Endothelial cell of umbilical vein (primary cell): ENCODE measurements around the gene SVOP.

ENCODE experiments used
- CTCF ChIP-seq, 2 donors: IDR thresholded peaks; 1 replicate in 1 of 2; 2 replicates in 1 of 2; pipeline ENCODE4 v1.5.1; 2011; ENCODE audit warnings: low read length in 2 of 2, mild to moderate bottlenecking in 2 of 2, moderate library complexity in 2 of 2, control low read depth in 1 of 2, inconsistent platforms in 1 of 2, low read depth in 1 of 2; ENCODE audit not compliant: insufficient read depth in 1 of 2; ENCODE audit errors: extremely low read depth in 1 of 2
- EZH2 ChIP-seq: IDR thresholded peaks from 2 replicates; pipeline ENCODE4 v1.6.1; 2012; ENCODE audit warnings: borderline replicate concordance, low read depth, mild to moderate bottlenecking, moderate library complexity, low read length, inconsistent platforms; ENCODE audit not compliant: severe bottlenecking
- GATA2 ChIP-seq: IDR thresholded peaks from 2 replicates; pipeline ENCODE4 v1.7.0; 2011; ENCODE audit warnings: low read depth, mild to moderate bottlenecking, moderate library complexity, mixed read lengths, low read length; ENCODE audit not compliant: insufficient read length, insufficient read depth
- JUN ChIP-seq: IDR thresholded peaks from 2 replicates; pipeline ENCODE4 v1.6.1; 2011; ENCODE audit warnings: borderline replicate concordance, low read depth; ENCODE audit not compliant: insufficient read length, insufficient read depth
- MAX ChIP-seq: IDR thresholded peaks from 2 replicates; pipeline ENCODE4 v1.6.1; 2011; ENCODE audit not compliant: insufficient read depth, insufficient read length
- MYC ChIP-seq: IDR thresholded peaks from one replicate; pipeline ENCODE4 v1.6.1; 2011; ENCODE audit warnings: mild to moderate bottlenecking, low read depth, low read length
- POLR2A ChIP-seq: IDR thresholded peaks from 2 replicates; pipeline ENCODE4 v1.6.1; 2012; ENCODE audit warnings: low read depth, mild to moderate bottlenecking, control low read depth, low read length
- POLR2AphosphoS5 ChIP-seq: IDR thresholded peaks from 2 replicates; pipeline ENCODE4 v1.6.1; 2012; ENCODE audit warnings: low read depth, mild to moderate bottlenecking, control low read depth, low read length, moderate library complexity; ENCODE audit not compliant: insufficient read depth

GRCh38 chr12:108861878-108862587 lies 158.8 kb downstream of the SVOP start:
- TF ChIP-seq CTCF (IDR thresholded peaks at IDR 0.05; ENCODE audit: extremely low read depth in 1 of 2, insufficient read depth in 1 of 2, low read depth in 1 of 2, low read length in 2 of 2) (no peak), EZH2 (no peak), POLR2A (no peak), MYC (no peak), MAX (no peak), POLR2AphosphoS5 (no peak), JUN (no peak), GATA2 (no peak)
